HG03135 (cell line): ENCODE results near the gene ERMARD.
"Not testable (repeated sequence)": the region's sequence is repeated elsewhere in the genome, so short reads cannot be mapped to it uniquely, and the experiment has no call there.

Experiments used
- ATAC-seq: cut with Tn5 transposase; IDR thresholded peaks from one replicate; pipeline ENCODE4 v1.9.1; 2021; ENCODE audit warnings: mild to moderate bottlenecking, moderate library complexity; ENCODE audit not compliant: unreplicated experiment

ERMARD gene

DNA sequence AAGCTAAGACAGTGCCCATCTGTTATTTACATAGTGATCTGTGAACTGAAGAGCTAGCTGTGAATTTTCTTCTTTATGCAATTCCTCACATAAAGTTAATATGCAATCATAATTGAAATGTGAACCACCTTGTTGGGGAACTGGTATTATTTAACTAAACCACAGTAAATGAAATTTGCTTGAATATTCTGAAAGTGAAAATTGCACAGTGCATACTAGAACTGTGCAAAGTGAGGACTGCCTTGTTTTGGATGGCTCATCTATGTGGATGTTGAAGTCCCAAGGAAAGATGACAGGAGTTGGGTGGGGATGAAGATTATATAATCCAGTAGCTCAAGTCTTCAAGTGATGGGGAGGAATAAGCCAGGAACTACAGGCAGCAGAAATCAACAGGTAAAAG, 21.5 kb upstream of the ERMARD start:
- ATAC-seq, result no peak

DNA sequence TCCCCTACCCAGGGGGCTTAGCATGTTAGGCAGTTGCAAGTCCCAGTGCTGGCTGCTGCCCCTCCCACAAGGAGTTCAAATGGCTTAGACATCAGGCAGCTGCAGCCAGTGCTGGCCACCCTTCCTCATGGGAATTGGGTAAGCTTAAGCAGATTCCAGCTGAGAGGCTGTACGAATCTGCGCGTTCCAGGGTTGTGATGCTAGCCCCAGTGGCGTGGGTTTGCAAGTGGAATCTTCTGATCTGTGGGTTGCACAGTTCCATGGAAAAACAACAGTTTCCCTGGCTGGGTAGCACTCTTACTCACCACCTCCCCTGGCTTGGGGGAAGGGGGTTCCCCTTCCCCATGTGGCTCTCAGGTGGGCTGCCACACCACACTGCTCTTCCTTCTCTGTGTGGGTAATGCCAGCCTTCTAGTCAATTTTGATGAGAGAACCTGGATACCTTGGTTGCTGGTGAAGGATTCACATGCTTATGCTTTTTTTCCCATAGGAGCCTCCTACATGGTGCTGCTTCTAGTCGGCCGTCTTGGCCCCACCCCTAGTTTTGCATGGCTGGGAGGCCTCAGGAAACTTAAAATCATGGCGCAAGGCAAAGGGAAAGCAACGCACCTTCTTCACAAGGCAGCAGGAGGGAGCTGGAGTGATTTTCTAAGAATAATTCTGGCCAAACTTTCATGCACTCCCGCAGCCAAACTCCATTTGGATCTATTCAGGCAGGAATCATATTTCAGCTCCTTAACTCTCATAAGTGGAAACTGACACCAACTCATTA, 13.0 kb upstream of the ERMARD start:
- ATAC-seq, result no peak

DNA sequence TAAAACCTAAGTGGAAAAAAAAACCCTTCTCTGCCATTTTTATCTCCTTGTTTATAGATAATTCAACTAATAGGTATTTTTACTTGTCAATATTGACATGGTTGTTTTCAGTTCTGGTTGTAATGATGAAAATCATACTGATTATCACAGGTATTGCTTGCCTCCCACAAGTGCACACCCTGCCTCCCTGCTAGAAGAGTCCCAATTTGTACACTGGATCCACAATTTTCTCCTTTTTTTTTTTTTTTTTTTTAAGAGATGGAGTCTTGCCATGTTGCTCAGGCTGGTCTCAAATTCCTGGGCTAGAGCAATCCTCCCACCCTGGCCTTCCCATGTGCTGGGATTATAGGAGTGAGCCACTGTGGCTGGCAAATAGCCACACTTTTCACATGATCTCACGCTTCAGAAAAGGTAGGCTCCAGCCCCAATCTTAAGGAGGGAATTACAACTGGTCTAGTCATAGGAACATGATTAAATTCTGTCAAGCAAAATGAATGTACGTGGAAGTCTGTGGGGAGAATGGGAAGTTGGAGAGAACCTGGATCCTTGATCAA, 12.4 kb upstream of the ERMARD start:
- no peak for ATAC-seq

DNA sequence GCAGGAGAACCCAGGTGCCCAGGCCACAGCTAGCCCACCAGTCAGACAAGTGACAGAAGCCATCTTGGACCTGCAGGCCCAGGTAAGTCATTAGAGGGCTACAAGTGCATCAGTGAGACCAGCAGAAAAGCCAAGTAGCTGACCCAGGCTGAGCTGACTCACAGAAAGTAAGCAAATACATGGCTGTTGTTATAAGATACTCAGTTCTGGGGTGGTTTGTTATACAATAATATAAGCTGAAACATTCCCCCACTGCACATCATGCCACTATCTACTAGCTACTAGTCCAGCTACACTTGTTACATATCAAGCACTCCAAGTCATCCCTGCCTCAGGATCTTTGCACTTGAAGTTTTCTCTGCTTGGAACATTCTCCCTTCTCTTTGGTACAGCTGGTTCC, 10.1 kb upstream of the ERMARD start:
- no peak for ATAC-seq

DNA sequence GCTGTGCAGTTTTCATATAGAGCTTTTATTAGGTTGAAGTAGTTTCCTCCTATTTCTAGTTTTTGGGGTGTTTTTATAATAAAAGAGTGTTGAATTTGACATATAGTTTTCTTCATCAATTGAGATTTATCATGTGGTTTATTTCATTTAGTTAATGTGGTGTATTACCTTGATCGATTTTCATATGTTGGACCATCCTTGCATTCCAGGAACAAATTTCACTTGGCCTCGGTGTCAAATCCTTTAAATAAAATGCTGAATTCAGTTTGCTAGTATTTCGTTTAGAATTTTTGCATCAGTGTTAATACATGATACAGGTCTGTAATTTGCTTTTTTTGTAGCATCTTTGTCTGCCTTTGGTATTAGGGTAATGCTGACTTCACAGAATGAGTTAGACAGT, 6.0 kb upstream of the ERMARD start:
- no peak for ATAC-seq

DNA sequence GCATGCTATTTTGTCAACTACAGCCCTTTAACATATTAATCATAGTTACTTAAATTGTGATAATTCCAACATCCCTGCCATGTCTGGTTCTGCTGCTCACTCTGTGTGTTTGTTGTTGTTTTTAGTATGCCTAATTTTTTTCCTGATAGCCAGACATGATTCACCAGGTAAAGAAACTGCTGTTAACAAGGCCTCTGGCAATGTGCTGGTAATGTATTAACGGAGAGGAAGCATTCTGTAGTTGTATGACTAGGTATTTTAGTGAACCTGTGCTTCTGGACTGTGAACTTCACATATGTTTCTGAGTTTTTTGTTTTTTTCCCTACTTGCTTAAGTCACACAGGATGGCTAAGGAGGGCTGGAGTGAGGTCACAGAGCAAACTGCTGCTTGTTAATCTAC, 4.9 kb upstream of the ERMARD start:
- ATAC-seq, result no peak

DNA sequence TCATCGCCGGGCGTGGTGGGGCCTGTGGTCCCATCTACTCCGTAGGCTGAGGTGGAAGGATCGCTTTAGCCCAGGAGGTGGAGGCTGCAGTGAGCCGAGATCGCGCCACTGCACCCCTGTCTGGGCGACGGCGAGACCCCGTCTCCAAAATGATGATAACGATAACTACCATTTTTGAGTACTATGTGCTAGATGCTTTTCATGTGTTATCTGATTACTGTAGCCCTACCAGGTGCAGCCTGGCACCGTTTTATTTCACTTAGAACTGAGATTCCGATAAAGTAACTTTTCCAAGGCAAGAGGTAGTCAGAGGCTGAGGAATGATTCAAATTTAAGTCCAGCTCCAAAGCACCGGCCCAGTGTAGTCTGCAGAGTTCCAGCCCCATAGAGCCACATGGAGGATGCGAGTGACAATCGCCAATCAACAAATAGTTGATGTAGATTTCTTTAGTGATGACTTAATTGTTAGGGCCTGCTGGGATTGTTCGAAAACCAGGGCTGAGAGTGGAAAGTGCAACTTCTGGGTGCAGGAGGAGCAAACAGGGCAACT, 727 bp downstream of the ERMARD start:
- no peak for ATAC-seq

DNA sequence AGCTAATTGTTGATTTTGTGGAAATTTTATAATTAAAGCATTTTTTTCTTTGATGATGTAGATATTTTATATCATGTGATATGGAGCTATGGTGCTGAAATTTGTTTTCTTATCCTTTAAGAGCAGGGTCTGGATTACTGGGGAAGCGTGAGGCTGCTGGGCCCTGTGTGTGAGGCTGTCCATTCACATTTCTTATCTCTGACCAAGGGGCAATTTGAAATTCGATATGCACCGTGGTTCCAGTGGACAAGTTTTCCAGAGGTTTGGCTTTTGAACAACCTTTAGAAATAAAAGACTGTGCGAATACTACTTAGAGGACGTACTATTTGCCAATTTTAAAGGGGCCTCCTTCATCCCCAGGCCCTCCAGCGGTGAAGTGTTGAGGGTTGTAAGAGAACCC, 3.7 kb downstream of the ERMARD start:
- ATAC-seq, result no peak

DNA sequence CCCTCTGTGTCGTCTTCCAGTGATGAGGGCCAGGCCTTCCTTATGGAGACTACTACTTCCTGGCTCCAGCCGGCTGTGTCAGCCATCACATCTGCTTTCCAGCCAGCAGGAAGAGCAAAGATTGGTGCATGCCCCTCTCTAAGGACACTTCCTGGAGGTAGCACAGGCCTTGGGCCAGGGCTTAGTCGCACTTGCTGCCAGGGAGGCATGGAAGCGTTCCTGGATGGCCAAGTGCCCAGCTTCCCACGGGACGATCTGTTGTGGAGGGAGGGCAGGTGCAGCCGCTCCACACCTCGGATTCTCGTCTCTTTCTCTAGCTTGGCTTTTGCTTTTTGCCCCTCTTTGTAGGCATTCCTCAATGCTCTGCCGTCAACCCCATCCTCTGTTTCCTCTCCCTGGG, 11.9 kb downstream of the ERMARD start:
- ATAC-seq, result no peak

DNA sequence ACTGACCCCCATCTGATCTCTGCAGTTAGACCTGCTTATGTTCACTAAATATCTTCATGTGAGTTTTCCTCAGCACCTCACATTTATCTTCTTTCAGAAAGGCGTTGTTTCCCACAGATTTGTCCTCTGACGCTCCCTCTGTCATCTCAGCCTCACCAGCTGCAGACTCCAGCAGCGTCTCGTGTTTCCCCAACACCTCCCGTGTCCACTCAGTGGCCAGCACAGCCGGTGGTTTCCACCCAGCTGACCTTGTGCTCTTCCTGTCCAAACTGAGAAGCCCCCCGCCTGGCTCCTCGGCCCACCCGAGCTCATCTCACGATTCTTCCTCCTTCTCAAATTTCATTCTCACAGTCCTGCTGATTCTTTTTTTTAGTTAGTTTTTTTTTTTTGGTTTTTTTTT, 12.5 kb downstream of the ERMARD start:
- ATAC-seq, result no peak

DNA sequence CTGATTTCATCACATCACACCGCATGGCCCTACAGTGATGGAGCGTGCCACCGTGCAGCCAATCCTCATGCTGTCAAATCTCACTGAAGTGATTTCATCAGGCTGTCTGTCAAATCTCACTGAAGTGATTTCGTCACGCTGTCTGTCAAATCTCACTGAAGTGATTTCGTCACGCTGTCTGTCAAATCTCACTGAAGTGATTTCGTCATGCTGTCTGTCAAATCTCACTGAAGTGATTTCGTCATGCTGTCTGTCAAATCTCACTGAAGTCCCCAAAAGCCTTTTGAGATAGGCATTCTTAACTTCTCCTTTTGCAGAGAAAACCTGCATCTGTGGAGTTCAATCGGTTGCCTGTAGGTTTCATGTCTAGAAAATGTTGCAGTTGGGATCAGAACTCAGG, 14.4 kb downstream of the ERMARD start:
- not testable (repeated sequence) for ATAC-seq

DNA sequence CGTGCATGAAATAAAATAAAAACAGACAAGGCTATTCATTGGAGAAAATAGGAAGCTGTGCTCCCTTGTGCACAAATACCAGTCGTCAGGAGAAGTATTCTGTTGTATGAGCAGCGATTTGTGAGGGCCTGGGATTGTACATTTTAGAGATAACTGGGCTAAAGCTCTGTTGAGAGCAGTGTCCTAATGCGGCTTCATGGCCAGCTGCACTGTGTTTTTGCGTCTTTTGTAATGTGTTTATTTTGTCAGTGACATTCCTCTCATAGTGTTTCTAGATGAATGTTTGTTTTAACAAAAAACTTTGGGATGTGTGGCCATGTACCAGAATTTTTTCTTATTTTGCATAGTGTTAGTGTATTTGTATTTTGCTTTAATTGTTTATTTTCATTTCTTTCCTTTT, 14.8 kb downstream of the ERMARD start:
- ATAC-seq, result no peak

DNA sequence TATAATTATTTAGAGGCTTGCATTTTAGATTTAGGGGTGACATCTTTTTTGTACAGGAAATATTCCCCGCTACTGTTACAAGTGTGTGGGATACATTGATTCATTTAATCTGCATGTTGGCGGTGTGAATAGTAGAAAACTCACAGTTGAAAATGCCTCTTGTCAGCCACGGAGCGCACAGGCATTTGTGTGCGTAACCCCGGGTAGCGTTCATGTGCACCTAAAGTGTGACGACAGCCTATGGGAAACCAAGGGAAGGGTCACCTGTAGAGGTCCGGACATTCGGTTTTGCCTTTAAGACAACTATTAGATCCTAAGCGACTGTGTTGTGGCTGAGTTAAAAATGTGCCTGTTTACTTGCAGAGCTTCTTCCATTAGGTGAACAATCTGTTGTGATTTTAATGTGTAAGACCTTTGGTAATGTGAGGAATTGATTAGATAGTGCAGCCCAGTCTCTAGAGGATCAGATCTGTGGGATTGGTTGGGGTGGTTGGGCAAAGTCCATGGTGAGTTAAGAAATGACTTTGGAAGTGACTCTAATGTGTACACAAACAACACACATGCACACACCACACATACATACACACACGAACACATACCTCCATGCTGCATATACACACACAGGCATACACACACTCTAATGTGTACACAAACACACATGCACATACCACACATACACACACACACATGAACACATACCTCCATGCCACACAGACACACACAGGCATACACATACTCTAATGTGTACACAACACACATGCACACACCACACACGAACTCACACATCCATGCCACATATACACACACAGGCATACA, 15.7 kb downstream of the ERMARD start:
- no peak for ATAC-seq

DNA sequence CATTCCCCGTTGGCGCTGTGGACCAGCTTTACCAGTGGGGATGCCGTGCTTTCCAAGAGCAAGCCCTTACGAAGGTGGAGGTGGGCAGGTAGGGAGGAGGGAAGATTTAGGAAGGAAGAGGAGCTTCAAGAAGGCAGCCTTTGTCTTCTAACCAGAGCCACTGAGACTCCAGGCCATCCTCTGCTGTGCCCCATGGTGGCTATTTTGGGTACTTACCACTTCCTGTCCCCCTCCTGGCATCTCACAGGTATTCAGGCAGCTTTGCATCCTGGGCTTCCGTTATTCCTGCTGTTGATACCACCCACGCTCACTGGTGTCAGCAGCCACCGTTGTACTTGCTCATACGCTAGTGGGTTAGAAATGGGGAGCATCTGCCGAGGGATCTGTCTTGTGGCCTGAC, 22.9 kb downstream of the ERMARD start:
- no peak for ATAC-seq

DNA sequence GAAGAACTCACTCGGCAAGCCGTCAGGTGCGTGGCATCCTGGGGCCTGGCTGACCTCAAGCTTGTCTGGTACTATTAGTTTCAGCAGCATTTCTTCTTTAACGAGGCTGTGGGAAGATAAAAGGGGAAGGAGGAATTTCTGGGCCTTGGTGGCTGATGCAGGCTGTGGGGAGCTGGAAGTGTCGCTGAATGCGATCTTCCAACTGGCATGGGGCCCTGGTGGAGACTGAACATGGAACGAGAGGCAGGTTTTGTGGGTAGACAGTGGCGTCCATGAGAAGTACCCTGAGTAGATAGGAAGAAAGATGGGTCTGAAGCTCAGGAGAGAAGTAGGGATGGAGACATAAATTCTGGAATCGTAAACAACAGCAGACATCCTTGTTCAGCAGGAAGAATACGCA, 23.9 kb downstream of the ERMARD start:
- ATAC-seq, result no peak

DNA sequence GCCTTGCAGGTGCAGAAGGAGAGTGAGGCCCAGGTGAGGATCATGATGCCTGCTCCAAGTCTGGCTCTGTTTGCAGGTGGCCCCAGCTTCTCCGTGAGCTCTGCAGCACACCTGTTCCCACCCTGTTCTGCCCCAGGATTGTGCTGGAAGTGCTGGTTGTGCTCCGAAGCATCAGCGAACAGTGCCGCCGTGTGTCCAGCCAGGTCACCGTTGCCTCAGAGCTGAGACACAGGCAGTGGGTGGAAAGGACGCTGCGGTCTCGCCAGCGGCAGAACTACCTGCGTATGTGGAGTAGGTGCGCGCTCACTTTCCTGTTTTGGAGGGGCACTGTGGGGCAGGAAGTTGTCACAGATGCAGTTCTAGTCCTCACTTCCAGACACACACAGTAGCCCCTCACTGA, 25.0 kb downstream of the ERMARD start:
- no peak for ATAC-seq

DNA sequence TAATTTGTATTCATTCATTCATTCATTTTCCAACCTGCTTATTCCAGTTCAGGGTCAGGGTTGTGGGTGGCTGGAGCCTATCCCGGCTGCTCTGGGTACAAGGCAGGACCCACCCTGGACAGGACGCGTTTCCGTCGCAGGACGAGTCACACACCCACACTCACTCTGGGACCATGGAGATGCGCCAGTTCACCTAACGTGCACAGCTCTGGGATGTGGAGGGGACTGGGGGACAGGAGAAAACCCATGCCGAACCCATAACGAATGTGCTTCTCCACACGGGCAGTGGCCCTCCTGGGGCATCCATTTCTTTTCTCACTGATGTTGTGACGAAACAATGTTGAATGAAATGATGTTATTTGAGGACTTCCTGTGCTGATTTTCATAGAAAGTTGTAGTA, 26.5 kb downstream of the ERMARD start:
- ATAC-seq, result no peak

DNA sequence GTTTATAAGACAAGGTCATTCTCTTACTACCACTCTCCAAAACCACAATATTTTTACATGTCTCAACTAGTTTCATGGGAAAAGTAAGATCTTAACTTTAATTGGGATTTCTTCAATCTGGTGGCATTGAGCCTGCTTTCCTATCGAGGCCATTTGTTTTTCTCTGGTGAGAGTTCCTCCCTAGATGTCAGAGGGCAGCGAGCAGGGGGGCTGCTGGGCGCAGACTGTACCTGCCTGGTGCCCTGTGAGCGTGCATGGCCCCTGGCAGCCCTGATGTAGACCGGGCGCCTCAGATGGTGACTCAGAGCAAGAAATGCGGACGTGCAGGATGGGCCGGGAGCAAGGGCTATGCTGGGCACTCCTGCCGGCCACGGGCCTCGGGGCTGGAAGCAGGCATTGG, 27.2 kb downstream of the ERMARD start:
- ATAC-seq, result no peak

DNA sequence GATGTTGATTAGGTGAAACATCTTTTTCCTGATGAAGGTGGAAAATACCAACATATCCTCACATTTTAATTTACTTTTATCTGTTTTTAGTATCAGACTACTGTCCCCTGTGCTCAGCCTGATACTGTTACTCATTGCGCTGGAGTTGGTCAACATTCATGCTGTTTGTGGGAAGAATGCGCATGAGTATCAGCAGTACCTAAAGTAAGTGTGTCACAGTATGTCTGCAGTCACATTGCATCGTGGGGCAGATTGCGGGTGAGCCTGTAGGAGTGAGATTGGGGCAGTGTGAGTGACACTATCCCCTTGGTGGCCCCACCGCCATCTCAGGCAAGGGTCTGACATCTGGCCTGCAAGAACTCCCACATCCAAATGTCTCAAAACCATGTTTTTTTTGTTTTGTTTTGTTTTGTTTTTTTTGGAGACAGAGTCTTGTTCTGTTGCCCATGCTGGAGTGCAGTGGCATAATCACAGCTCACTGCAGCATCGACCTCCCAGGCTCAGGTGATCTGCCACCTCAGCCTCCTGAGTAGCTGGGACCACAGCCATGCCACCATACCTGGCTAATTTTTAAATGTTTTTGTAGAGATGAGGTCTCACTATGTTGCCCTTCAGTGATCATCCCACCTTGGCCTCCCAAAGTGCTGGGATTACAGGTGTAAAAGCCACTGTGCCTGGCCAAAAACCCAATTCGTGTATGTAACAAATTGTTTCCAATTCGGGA, 27.8 kb downstream of the ERMARD start:
- ATAC-seq, result no peak

DNA sequence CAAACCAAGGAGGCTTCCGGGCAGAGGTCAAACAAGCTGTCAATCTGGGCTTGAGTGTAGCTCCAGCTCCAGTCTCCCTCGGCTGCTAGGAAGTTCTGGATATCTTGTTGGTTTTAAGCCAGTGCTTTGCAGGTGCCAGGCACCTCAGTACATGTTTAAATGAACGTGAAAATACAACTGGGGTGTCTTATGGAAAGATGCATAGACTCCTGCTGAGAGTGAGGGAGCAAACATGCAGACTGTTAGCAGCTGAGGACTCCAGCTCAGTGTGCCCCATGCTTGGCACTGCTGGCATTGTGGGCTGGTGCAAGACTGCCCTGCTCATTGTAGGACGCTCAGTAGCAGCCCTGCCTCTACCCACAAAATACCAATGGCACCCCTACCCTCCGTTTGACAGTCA, 28.5 kb downstream of the ERMARD start:
- ATAC-seq, result no peak

DNA sequence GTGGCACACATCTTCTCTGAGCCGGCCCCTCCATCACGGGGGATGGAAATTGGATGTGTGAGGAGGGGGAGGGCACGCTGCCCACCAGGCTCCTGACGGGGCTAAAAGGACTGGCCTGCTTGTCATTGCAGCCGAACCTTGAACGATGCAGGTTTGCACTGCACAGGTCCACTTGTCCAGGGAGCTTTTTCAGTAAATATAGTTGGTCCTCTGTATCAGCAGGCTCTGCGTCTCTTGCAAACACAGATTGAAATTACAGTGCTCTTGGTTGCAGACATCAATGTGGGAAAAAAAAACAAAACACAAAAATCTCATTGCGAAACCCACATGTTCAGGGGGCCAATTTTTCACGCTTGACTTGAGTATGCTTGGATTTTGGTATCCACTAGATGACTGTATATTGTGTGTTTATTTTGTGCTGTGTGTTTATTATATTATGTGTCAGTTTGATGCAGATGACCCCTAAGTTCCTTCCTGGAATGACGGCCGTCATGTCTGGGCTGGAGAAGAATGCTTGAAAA, 29.2 kb downstream of the ERMARD start:
- ATAC-seq, result no peak
